Vagina (tissue), 2 donors: ENCODE measurements around the gene ATP8A2. TPM values are rescaled to one million over a fixed set of nuclear protein-coding genes. Genes with fewer than 3 reads are reported as not detected.

Source experiments
- DNase-seq, 2 donors: peaks; one replicate each; pipeline ENCODE4 v3.0.0-alpha.2; 2017; ENCODE audit errors: extremely low spot score in 2 of 2
- H3K27ac ChIP-seq: fragments of 200-600 bp; sonication (generic); one replicate; pipeline ENCODE4 v1.5.1; 2019
- H3K27me3 ChIP-seq: fragments of 200-600 bp; sonication (generic); one replicate; pipeline ENCODE4 v1.5.1; 2019
- H3K36me3 ChIP-seq, 2 donors: fragments of 200-600 bp; sonication (generic); one replicate each; pipeline ENCODE4 v1.5.1; 2017 to 2019
- H3K4me1 ChIP-seq: fragments of 200-600 bp; sonication (generic); one replicate; pipeline ENCODE4 v1.5.1; 2019
- H3K4me3 ChIP-seq, 2 donors: fragments of 200-600 bp; sonication (generic); 1 replicate in 1 of 2; 2 replicates in 1 of 2; pipeline ENCODE4 v1.5.1; 2016 to 2019
- H3K9me3 ChIP-seq: fragments of 200-600 bp; sonication (generic); one replicate; pipeline ENCODE4 v1.5.1; 2019
- CTCF ChIP-seq, 3 experiments: fragments of 450-650 bp in 2 of 3; fragments of 200-600 bp in 1 of 3; sonication (generic) in 1 of 3; IDR thresholded peaks; one replicate each; pipeline ENCODE4 v1.5.1; 2017 to 2019; ENCODE audit warnings: antibody characterized with exemption in 3 of 3, mild to moderate bottlenecking in 2 of 3, moderate library complexity in 2 of 3
- POLR2A ChIP-seq, 2 donors: fragments of 450-650 bp; IDR thresholded peaks; one replicate each; pipeline ENCODE4 v1.6.1; 2017; ENCODE audit warnings: antibody characterized with exemption in 2 of 2, mild to moderate bottlenecking in 2 of 2, moderate library complexity in 2 of 2
- POLR2AphosphoS5 ChIP-seq, 2 donors: sonication (generic); formaldehyde crosslinking; IDR thresholded peaks; one replicate each; pipeline ENCODE4 v1.9.0; 2017; ENCODE audit warnings: antibody characterized with exemption in 2 of 2, mild to moderate bottlenecking in 2 of 2, low read depth in 1 of 2; ENCODE audit not compliant: insufficient read depth in 1 of 2
- intact Hi-C: fragments of 100-400 bp; cut with DNase I; formaldehyde crosslinking; loops from one replicate; pipeline ENCODE4 v1.15.1; 2023
- total RNA-seq: library from RNA; depleted of rRNA; stranded (reverse); fragments of >200 nt; gene quantifications from one replicate; pipeline ENCODE4 v1.2.3, GENCODE V29; 2016

The ATP8A2 gene
- total RNA-seq, 1 donor from 2014 or later, result 1.5 TPM

GRCh38 chr13:25905611-25906010, 533.8 kb downstream of the ATP8A2 start:
- no peak for DNase-seq
- intact Hi-C loops, result no loop called here

GRCh38 chr13:25906191-25906661, 534.5 kb downstream of the ATP8A2 start:
- no peak overlapping the region for H3K4me3 ChIP-seq
- H3K4me1 ChIP-seq, result peaks cover 4% of the 10 kb centered on the region
- TF ChIP-seq POLR2AphosphoS5 (IDR thresholded peaks at IDR 0.05; ENCODE audit: insufficient read depth in 1 of 2, low read depth in 1 of 2) (no peak), POLR2A (IDR thresholded peaks at IDR 0.05) (no peak), CTCF (IDR thresholded peaks at IDR 0.05) (no peak)
- H3K27ac ChIP-seq, result no peak overlapping the region
- no peaks in the 10 kb centered on the region for H3K36me3 ChIP-seq
- DNase-seq, result no peak
- no peaks in the 10 kb centered on the region for H3K27me3 ChIP-seq
- intact Hi-C loops, result no loop called here
- H3K9me3 ChIP-seq, result no peaks in the 10 kb centered on the region

More at GRCh38 chr13:25905611-25906010, 533.8 kb downstream of the ATP8A2 start:
- Histone ChIP-seq H3K4me3 (no peak overlapping the region), H3K27me3 (no peaks in the 10 kb centered on the region), H3K9me3 (no peaks in the 10 kb centered on the region), H3K36me3 (no peaks in the 10 kb centered on the region), H3K27ac (no peak overlapping the region), H3K4me1 (peaks cover 4% of the 10 kb centered on the region)
- TF ChIP-seq POLR2AphosphoS5 (IDR thresholded peaks at IDR 0.05; ENCODE audit: insufficient read depth in 1 of 2, low read depth in 1 of 2) (no peak), CTCF (IDR thresholded peaks at IDR 0.05) (no peak), POLR2A (IDR thresholded peaks at IDR 0.05) (no peak)

DNA sequence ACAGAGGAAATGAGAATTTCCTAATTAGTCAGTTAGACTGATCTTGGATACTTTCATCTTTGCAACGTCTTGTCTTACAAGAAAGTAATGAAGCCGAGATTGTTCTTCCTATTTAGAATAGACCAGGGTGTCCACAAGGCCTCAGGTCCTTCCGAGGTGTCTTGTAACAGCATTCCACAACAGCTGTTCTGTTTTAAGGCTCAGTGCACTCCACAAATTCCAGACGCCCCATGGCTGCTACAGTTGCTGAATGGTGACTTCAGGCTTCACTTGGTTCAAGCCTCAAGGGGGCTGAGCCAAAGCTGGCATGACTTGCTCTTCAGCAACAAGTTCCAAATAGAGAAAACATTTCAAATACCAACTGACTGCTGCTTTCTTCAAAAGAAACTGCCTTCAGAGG, 536.6 kb downstream of the ATP8A2 start:
- intact Hi-C loops, result no loop called here
- Histone ChIP-seq H3K27ac (no peak overlapping the region), H3K9me3 (no peaks in the 10 kb centered on the region), H3K27me3 (no peaks in the 10 kb centered on the region), H3K36me3 (no peaks in the 10 kb centered on the region), H3K4me3 (no peak overlapping the region), H3K4me1 (no peaks in the 10 kb centered on the region)
- DNase-seq, result no peak
- TF ChIP-seq CTCF (IDR thresholded peaks at IDR 0.05), result no peak
- no peak for TF ChIP-seq POLR2AphosphoS5 (IDR thresholded peaks at IDR 0.05; ENCODE audit: insufficient read depth in 1 of 2, low read depth in 1 of 2)

- Histone ChIP-seq H3K27me3 (no peaks in the 10 kb centered on the region), H3K4me3 (no peak overlapping the region), H3K36me3 (no peaks in the 10 kb centered on the region), H3K27ac (no peak overlapping the region), H3K4me1 (no peaks in the 10 kb centered on the region), H3K9me3 (no peaks in the 10 kb centered on the region)
- TF ChIP-seq POLR2AphosphoS5 (IDR thresholded peaks at IDR 0.05; ENCODE audit: insufficient read depth in 1 of 2, low read depth in 1 of 2) (no peak), POLR2A (IDR thresholded peaks at IDR 0.05) (no peak), CTCF (IDR thresholded peaks at IDR 0.05) (no peak)
- intact Hi-C loops, result no loop called here
- DNase-seq, result no peak
These were observed 538.5 kb downstream of the ATP8A2 start for GRCh38 chr13:25910243-25910642.

DNA sequence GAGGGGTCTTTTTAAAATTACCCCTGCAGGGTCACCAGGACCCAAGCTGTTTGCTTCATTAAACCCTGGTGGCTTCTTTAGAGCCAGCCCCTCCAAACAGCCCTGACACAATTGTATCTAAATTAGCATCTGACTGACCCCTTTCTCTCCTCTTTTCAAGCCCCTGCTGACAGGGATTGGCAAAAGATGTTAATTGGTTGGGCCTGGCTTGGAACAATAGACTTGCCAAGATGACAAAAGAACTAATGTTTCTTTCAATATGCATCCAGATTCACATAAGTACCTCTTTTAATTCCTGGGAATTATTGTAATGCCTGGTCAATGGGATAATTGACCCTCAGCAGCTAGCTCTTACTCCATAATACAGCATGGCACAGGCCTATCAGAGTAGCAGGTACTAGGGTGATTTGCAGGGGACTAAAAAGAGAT, 539.2 kb downstream of the ATP8A2 start:
- Histone ChIP-seq H3K27me3 (no peaks in the 10 kb centered on the region), H3K36me3 (no peaks in the 10 kb centered on the region), H3K4me3 (no peak overlapping the region), H3K4me1 (no peaks in the 10 kb centered on the region), H3K27ac (no peak overlapping the region), H3K9me3 (no peaks in the 10 kb centered on the region)
- no peak for DNase-seq
- intact Hi-C loops, result no loop called here
- no peak for TF ChIP-seq POLR2A (IDR thresholded peaks at IDR 0.05)
- no peak for TF ChIP-seq CTCF (IDR thresholded peaks at IDR 0.05)
- no peak for TF ChIP-seq POLR2AphosphoS5 (IDR thresholded peaks at IDR 0.05; ENCODE audit: insufficient read depth in 1 of 2, low read depth in 1 of 2)
